ENCODE measurements around the gene NKAP.
"Not testable (repeated sequence)": the region's sequence is repeated elsewhere in the genome, so short reads cannot be mapped to it uniquely, and the experiment has no call there.

NKAP gene

DNA sequence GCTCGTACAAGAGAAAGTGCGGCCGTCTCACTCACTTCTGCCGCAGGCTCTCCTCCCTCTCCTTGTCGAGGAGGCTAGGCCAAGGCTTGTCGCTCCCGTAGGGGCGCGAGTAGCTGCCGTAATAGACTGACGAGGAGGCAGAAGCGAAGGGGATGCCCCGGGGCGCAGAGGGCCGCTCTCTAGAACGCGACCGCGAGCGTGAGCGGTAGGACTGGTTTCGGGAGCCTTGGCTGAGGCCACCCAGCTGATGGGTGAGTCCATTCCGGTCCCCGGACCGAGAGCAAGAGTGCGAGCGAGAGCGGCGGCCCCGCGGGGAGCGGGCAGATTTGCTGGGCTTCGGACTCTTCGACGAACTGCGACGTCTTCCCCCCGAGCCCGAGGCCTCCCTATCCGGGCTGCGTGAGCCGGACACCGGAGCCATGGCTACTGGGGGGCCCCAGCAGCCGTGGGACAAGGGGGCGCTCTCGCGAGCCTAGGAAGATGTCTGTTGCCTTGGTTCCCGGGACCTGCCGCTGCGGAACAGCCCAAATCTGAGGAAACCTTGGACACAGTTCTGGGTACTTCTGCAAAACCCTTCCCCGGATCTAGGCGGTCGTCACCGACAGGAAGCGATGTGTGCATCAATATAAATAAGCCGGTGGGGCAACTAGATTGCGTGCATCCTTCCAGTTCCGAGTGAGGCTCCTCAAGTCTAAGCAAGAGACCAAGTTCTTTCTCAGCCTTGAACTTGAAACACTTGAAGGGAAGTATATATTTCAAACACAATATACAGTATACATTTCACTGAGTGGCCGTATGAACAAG lies at the start of gene NKAP:
NKAP (minus strand) TSS at position 567 of the 804 bp plus-strand sequence; CDS start at position 421, 146 bp downstream.
- peak; percentile 62 to 73 (median 72) for DNase-seq (ENCODE audit: low read depth in 3 of 3)

DNA sequence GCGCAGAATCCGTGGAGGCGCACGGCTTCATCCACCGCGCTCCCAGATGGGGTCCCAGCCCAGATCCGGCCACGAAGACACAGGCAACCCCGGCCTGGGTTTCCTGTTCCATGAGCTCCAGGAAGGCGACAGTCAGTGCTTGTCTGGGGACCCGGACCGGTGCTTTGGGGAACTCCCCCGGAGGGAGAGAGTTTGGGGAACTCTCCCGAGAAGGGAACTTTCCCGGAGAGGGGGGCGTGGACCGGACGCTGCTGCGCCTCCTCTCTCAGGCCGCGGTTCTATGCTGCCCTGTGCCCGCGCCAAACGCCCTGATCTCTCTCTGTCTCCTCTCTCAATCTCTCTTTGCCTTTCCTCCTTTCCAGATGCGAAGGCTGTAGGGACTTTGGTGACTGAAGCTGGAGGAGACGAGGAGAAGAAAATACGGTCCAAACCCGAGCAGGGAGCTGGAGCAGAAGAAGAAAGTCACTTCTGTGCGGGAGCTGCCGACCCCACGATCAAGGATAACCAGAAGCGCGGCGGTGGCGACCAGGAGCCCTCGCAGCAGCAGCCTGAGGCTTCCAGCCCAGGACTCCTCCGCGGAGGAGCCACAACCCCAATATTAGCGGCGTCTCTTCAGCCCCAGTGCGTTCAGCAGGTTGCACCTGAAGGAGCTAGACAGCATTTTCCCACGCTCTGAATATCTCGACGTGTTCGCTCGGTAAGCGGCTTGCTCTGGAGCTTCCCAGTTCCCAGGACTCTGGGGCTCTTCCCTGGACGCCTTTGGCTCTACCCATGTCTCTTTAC lies 47.6 kb upstream of the NKAP start:
- DNase-seq (ENCODE audit: low read depth in 3 of 3) = no peak

DNA sequence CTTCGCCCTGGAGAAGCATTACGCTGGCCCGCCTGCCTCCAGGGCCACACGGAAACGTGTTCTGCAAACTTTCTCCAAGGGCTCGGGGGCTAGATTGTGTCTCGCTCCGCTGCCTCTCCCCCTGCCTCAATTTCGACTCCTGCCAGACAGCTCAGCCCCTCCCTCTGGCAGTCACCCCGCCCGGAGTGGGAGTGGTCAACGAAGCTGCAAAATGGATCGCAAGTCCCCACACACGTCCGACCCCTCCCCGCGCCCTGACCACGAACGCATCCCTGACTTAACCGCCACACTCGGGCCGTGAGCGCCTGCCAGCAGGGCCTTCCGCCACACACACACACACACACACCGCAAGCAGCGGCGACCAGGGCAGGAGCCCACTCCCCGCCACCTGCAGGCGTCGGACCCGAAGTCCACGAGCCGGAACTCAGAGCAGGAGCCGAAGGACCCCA lies 47.0 kb upstream of the NKAP start:
- no peak for DNase-seq (ENCODE audit: low read depth in 3 of 3)

DNA sequence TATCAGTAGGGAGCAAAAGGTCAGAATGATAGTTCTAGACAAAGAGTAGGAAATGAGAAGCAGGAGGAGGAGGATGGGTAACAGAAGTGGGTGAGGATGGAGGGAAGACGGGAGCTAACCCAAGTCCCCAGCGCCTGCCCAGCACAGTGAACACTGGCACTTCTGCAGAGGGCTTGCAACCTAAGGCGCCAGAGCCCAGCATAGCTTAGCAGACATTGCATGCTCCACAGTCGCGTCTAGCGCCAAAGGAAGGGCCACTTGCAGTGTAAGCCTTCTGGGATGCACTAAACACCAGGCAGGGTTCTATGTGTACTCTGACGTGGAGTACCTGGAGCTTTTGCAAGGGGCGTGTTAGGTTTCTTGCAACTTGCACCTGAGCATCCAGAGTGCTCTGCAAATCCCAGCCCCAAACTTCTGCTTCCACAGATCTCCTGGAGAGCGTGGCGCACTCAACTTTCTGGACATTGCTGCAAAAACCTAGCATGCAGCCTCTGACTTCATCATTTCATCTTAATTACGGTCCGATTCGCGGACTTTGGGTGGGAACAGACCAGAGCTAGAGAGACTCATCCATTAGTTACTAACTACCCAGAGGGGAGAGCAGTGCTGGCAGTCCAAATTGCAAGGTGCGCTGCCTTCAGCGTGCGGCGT lies 46.5 kb upstream of the NKAP start:
- DNase-seq (ENCODE audit: low read depth in 3 of 3) = no peak

DNA sequence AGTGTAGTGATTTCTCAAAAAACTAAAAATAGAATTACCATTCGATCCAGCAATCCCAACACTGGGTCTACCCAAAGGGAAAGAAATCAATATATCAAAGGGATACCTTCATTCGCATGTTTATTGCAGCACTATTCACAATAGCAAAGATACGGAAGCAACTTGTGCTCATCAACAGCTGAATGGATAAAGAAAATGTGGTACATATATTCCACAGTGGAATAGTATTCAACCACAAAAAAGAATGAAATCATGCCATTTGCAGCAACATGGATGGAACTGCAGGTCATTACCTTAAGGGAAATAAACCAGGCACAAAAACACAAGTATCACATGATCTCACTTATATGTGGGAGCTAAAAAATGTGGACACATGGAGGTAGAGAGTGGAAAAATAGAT lies 42.7 kb upstream of the NKAP start:
- DNase-seq (ENCODE audit: low read depth in 3 of 3) = no peak

DNA sequence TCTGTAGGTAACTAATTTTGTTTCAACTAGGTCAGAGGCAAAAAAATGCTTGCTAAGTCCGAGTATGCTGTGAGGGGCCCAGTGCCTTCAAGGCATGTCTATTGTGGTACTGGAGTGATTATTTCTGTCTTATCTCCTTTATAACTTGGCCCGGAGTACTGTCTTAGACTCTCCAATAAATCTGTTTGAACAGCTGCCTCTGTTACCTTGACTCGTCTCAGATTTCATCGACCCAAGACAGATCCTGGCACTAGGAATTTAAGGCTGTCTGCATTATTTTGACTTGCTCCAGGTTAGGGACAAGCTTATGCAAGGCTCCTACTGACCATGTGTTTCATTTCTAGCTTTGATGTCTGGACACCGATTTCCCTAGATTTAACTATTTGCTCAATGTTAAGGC lies 41.1 kb upstream of the NKAP start:
- no peak for DNase-seq (ENCODE audit: low read depth in 3 of 3)

DNA sequence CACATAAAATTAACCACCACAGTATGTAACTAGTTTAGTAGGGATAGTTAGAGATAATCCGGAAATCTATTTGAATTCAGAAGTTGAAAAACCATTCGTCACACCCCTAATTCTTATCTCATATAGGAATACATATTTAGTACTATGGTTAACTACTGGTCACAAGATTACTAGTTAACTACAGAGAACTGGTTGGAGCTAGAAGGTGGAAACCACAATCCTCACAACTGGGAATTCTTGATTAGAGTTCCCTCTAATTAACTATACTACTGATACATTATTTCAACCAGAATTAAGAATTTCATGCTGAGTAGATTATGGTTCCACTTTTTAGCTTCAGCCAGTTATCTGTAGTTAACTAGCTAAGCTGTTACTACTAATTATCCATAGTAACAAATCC lies 39.9 kb upstream of the NKAP start:
- DNase-seq (ENCODE audit: low read depth in 3 of 3) = no peak

DNA sequence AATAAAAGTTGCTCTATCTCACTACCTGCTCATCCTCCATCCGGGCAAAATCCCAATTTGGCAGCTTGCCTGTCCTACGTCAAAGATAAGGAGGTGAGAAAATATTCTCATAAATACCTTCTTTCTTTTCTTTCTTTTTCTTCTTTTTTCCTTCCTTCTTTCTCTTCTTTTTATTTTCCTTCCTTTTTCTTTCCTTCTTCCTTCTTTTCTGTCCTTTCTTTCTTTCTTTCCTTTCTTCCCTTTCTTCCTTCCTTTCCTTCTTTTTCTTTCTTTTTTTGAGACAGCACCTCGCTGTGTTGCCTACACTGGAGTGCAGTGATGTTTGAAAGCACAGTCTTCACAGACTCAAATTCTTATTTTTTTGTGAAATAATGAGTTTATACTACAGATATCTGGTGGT lies 38.6 kb upstream of the NKAP start:
- DNase-seq (ENCODE audit: low read depth in 3 of 3) = no peak

DNA sequence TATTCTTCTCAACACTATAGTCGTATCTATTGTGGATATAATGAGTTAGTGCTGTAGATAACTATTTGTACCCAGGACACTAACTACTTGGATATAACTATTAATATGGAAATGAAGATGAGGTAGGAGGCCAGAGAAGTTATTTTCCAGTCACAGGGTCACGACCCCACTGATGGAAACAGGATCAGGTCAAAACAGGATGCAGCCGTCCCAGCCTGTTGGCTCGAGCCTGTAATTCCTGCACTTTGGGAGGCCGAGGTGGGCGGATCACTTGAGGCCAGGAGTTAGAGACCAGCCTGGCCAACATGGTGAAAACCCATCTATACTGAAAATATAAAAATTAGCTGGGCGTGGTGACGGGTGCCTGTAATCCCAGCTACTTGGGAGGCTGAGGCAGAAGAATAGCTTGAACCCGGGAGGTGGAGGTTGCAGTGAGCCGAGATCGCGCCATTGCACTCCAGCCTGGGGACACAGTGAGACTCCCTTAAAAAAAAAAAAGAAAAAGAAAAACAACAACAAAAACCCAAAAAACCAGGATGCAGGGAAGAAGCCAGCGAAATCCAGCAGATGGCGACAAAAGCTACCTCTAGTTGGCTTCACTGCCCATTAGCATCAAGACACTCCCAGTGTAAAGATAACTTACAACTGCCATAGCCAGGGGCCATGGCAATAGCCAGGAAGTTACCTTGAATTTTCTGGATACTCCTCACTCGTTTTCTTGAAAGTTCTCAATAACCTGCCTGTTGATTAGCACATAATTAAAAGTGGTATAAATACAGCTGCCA lies 37.9 kb upstream of the NKAP start:
- no peak for DNase-seq (ENCODE audit: low read depth in 3 of 3)

DNA sequence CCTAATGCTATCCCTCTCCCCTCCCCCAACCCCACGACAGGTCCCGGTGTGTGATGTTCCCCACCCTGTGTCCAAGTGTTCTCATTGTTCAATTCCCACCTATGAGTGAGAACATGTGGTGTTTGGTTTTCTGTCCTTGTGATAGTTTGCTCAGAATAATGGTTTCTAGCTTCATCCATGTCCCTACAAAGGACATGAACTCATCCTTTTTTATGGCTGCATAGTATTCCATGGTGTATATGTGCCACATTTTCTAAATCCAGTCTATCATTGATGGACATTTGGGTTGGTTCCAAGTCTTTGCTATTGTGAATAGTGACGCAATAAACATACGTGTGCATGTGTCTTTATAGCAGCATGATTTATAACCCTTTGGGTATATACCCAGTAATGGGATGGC lies 33.6 kb upstream of the NKAP start:
- DNase-seq (ENCODE audit: low read depth in 3 of 3) = not testable (repeated sequence)

DNA sequence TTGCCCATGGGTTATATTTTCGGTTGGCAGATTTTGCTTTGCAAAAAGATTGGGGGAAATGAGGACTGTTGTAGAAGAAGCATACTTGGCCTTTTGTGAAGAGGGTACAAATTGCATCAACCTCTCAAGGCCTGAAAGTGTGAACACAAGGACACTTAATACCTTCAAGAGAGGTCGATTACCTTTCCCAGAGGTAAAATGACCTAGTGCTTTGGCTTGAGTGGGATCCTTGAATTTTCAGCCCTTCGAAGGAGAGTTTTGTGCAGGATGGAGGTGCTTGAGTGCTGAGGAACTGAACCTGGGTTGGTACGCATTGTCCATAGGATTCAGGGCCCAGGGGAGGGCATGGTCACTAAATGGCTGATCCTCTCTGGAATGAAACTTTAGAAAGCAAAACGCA lies 27.6 kb upstream of the NKAP start:
- no peak for DNase-seq (ENCODE audit: low read depth in 3 of 3)

DNA sequence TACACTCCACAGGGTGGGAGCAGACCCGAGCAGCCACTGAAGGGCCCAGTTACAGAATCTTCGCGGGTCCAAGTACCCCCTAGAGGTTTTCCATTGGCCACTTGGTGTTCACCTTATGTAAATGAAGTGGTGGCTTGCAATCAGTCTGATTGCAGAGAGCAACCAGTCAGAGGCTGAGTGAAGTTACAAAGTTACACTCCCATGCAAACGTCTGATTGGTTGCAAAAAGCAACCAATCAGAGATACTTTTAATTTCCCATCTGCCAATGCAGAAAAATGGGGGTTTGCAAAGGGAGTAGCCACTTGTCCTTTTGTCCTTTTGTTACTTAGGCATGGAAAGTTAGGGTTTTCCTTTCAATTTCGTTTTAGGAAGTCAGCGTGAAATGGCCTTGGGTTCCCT lies 27.0 kb upstream of the NKAP start:
- no peak for DNase-seq (ENCODE audit: low read depth in 3 of 3)

DNA sequence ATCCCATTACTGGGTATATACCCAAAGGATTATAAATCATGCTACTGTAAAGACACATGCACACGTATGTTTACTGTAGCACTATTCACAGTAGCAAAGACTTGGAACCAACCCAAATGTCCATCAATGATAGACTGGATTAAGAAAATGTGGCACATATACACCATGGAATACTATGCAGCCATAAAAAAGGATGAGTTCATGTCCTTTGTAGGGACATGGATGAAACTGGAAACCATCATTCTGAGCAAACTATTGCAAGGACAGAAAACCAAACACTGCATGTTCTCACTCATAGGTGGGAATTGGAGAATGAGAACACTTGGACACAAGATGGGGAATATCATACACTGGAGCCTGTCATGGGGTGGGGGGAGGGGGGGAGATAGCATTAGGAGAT lies 23.3 kb upstream of the NKAP start:
- DNase-seq (ENCODE audit: low read depth in 3 of 3) = not testable (repeated sequence)

DNA sequence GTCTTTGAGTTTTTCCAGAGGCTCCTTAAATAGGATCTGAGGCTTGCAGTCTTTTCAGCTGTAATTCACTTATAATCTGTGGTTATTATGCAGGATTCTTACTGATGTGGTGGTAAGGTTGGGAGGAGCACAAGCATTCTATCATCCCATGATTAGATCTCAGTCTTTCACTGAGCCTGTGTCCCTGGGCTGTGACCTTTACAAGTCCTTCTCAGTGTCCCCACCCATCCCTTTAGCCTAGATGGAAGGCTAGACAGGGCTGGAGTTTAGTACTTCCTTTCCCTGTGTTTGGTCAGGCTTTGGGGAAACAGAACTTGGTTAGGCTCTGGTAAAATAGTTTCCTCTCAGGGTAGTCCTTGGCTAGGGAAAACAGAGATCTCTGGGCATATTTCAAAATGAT lies 17.1 kb upstream of the NKAP start:
- no peak for DNase-seq (ENCODE audit: low read depth in 3 of 3)

DNA sequence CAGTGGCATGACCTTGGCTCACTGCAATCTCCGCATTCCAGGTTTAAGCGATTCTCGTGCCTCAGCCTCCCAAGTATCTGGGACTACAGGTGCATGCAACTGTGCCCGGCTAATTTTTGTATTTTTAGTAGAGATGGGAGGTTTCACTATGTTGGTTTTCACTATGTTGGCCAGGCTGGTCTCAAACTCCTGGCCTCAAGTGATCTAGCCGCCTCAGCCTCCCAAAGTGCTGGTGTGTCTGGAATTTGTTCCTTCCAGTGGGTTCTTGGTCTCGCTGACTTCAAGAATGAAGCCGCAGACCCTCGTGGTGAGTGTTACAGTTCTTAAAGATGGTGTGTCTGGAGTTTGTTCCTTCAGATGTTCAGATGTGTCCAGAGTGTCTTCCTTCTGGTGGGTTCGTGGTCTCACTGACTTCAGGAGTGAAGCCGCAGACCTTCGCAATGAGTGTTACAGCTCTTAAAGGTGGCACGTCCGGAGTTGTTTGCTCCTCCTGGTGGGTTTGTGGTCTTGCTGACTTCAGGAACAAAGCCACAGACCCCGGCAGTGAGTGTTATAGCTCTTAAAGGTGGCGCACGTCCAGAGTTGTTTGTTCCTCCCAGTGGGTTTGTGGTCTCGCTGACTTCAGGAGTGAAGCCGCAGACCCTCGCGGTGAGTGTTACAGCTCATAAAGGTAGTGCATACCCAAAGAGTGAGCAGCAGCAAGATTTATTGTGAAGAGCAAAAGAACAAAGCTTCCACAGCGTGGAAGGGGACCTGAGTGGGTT lies 12.4 kb upstream of the NKAP start:
- peak in 2 of 3 experiments; percentile 1 to 34 for DNase-seq (ENCODE audit: low read depth in 3 of 3)

DNA sequence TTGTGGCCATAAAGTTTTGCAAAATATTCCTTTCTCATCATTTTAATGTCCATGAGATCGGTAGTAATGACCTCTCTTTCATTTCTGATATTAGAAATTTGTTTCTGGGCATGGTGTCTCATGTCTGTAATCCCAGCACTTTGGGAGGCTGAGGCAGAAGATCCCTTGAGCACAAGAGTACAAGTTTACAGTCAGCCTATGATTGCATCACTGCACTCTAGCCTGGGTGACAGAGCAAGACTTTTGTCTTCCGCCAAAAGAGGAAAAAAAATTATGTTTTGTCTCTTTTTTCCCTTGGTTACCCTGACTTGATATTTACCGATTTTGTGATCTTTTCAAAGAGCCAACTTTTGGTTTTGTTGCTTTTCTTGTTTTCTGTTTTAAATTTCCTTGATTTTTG lies 10.8 kb upstream of the NKAP start:
- no peak for DNase-seq (ENCODE audit: low read depth in 3 of 3)

DNA sequence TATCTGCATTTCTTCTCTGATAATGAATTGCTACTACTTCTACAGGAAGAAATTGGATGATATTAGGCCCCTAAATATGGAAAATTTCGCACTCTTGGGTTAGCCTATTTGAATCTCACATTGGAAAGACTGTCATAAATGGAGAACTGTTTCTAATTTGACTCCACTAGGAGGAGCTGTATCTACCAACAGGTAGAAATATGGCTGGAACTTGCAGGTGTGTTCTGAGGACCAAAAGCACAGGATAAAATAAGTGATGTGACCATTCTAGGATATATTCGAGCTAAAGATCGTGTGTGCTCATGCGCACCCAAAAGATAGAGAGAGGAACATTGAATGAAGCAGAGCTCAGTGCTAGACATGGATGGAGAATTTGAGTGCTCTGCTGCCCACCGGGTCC lies 4.8 kb upstream of the NKAP start:
- DNase-seq (ENCODE audit: low read depth in 3 of 3) = no peak

DNA sequence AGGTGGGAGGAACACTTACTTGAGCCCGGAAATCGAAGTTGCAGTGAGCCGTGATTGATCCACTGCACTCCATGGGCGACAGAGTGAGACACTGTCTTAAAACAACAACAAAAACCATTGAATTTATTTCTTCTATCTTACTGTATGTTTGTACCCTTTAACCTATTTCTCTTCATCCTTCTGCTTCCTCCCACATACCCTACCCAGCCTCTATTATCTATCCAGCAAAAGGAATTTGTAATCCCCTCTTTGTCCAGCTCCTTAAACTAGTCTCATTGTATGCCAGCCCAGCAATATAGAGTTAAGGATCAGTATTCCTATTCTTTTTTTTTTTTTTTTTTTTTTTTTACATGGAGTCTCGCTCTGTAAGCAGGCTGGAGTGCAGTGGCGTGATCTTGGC lies 1.9 kb upstream of the NKAP start:
- DNase-seq (ENCODE audit: low read depth in 3 of 3) = no peak

DNA sequence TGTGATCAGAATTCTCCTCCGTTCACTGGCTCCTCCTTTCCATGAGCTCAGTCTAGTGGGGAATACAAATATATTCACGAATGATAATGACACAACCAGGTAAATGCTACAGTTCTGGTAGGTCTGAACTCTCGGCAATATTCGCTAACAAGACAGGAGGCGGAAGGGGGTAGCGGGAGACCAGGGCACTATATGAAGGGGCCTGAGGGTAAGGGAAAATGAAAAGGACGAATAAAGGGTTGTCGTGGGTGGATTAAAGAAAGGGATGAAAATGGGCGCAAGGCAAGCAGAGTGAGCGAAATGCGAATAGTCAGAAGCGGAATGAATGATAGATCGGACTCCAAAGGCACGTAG lies 743 bp downstream of the NKAP start:
- DNase-seq (ENCODE audit: low read depth in 3 of 3) = no peak

DNA sequence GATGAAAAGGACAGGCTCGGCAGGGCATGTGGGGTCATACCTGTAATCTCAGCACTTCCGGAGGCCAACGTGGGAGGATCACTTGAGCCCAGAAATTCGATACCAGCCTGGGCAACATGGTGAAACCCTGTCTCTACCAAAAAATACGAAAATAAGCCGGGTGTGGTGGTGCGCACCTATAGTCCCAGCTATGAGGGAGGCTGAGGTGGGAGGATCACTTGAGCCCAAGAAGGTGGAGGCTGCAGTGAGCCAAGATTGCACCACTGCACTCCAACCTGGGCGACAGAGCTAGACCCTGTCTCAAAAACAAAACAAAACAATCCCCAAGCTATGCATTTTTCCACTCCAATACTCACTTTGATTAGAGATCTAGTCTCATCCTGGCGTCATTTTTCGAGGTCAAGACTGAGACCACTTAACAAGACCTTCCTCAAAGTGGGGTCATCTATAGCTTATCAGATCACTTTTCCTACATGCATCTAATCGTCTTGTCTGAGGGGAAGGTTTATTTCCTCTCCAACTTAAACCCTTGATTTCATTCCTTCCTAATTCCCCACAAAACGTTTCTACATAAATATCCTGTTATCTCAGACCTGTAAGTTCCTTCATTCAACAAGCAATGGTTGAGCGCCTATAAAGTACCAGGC lies 1.3 kb downstream of the NKAP start:
- no peak for DNase-seq (ENCODE audit: low read depth in 3 of 3)

DNA sequence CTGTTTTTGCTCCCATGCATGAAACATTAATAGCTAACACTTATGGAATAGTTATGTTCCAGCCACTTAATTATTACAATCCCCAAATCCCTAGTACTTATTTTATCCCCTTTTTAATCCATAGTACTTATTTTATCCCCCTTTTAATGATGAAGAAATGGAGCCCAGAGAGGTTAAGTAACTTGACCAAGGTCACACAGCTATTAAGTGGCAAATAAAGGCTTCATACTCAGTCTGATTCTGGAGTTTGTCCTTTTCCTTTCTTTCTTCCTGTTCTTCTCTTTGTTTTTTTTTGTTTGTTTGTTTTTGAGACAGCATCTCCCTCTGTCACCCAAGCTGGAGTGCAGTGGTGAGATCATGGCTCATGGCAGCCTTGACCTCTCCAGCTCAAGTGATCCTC lies 2.2 kb downstream of the NKAP start:
- DNase-seq (ENCODE audit: low read depth in 3 of 3) = no peak
